Measurements from ENCODE around the gene PWP2. TPM values are rescaled to one million over a fixed set of nuclear protein-coding genes. Genes with fewer than 3 reads are reported as not detected.
"Not testable (repeated sequence)": the region's sequence is repeated elsewhere in the genome, so short reads cannot be mapped to it uniquely, and the experiment has no call there.

PWP2 gene
- polyA plus RNA-seq, 1 donor (not counting 4 experiments of a cell fraction or from before 2014, with no cell fraction given): 27.3 TPM

DNA sequence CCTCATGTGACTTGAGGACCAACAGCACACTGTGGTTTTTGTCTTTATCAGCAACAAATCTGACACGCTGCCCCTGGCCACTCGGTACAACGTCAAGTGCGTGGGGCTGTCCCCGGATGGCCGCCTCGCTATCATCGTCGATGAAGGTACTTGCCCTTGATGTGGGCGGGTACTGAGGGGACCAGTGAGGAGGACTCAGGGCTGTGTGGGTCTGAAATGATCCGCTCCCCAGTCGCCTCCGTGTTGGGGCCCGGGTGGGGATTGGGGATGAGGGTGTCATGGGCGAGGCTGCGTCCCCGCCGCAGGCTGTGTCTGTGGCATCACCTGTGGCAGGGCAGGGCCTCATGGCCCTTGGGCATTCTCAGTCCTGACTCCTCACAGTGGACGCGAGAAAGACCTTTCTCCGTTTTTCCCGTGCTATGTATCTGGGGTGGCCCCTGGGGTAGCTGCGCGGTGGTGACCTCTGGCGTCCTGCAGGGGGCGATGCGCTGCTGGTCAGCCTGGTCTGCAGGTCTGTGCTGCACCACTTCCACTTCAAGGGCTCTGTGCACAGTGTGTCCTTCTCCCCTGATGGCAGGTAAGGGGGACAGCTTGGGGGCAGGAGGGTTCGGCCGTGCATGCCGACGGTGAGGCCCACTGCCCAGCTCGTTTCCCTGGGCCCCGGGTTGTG lies 6.6 kb downstream of the PWP2 start:
- DNase-seq (ENCODE audit: low read depth, low spot score); H4K20me1 ChIP-seq (ENCODE audit: control insufficient read depth, extremely low read depth, insufficient read depth, low read length); H3K36me3 ChIP-seq (ENCODE audit: control insufficient read depth in 2 of 2, extremely low read depth in 1 of 2, insufficient read depth in 2 of 2, low read length in 2 of 2); H3K9me1 ChIP-seq (ENCODE audit: control insufficient read depth, extremely low read depth, insufficient read depth, low read length); FAIRE-seq; H3K27me3 ChIP-seq (ENCODE audit: control insufficient read depth, extremely low read depth, insufficient read depth, low read length); H3K79me2 ChIP-seq (ENCODE audit: control insufficient read depth, insufficient read depth, low read length); H3K9ac ChIP-seq (ENCODE audit: control insufficient read depth, extremely low read depth, insufficient read depth, low read length); H2AFZ ChIP-seq (ENCODE audit: control insufficient read depth, low read length); dilution Hi-C loops (cut with MboI; ENCODE audit: extremely low pct_ligation_motif_present, low sequenced_read_pairs); H3K9me3 ChIP-seq (ENCODE audit: control insufficient read depth, low read depth, low read length); H3K4me3 ChIP-seq (ENCODE audit: control insufficient read depth in 2 of 3, extremely low read depth in 1 of 3, insufficient read depth in 2 of 3, low read depth in 1 of 3, low read length in 3 of 3); H3K4me2 ChIP-seq (ENCODE audit: control insufficient read depth, extremely low read depth, insufficient read depth, low read depth, low read length); H3K27ac ChIP-seq (ENCODE audit: control insufficient read depth, insufficient read depth, low read length); H3K4me1 ChIP-seq (ENCODE audit: control insufficient read depth, extremely low read depth, insufficient read depth, low read length): not testable (repeated sequence)

DNA sequence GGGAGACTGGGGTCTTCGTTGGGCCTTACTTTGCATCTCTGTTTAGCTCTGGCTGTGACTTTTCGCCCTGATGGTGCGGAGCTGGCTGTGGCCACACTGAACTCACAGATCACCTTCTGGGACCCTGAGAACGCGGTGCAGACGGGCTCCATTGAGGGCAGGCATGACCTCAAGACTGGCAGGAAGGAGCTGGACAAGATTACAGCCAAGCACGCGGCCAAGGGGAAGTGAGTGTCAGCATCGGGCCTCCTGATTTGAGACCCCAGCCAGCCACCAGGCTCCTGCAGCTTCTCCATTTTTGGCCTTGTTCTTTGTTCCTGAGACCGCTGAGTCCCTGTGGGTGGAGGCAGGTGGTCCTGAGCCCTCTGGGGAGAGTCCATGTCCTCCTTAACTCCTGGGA lies 14.9 kb downstream of the PWP2 start:
- H3K9me3 ChIP-seq (ENCODE audit: control insufficient read depth, low read depth, low read length); H3K27me3 ChIP-seq (ENCODE audit: control insufficient read depth, extremely low read depth, insufficient read depth, low read length); H3K4me2 ChIP-seq (ENCODE audit: control insufficient read depth, extremely low read depth, insufficient read depth, low read depth, low read length); dilution Hi-C loops (cut with MboI; ENCODE audit: extremely low pct_ligation_motif_present, low sequenced_read_pairs); H3K4me3 ChIP-seq (ENCODE audit: control insufficient read depth in 2 of 3, extremely low read depth in 1 of 3, insufficient read depth in 2 of 3, low read depth in 1 of 3, low read length in 3 of 3); H3K9me1 ChIP-seq (ENCODE audit: control insufficient read depth, extremely low read depth, insufficient read depth, low read length); H2AFZ ChIP-seq (ENCODE audit: control insufficient read depth, low read length); H3K4me1 ChIP-seq (ENCODE audit: control insufficient read depth, extremely low read depth, insufficient read depth, low read length); H3K36me3 ChIP-seq (ENCODE audit: control insufficient read depth in 2 of 2, extremely low read depth in 1 of 2, insufficient read depth in 2 of 2, low read length in 2 of 2); H3K27ac ChIP-seq (ENCODE audit: control insufficient read depth, insufficient read depth, low read length); DNase-seq (ENCODE audit: low read depth, low spot score); H3K9ac ChIP-seq (ENCODE audit: control insufficient read depth, extremely low read depth, insufficient read depth, low read length); H4K20me1 ChIP-seq (ENCODE audit: control insufficient read depth, extremely low read depth, insufficient read depth, low read length); FAIRE-seq; H3K79me2 ChIP-seq (ENCODE audit: control insufficient read depth, insufficient read depth, low read length): not testable (repeated sequence)

DNA sequence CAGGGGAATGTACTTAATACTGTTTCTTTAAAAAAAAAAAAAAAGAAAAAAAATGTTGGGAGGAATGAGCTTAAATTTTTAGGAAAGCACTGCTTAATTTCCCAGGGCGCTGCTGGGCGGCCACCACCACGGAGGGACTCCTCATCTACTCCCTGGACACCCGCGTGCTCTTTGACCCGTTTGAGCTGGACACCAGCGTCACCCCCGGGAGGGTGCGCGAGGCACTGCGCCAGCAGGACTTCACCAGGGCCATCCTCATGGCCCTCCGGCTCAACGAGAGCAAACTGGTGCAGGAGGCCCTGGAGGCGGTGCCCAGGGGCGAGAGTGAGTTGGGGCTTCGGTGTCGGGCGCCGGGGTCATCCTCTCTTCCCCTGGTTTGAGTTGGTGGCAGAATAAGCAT lies 20.6 kb downstream of the PWP2 start:
- H3K9me3 ChIP-seq (ENCODE audit: control insufficient read depth, low read depth, low read length); H3K4me3 ChIP-seq (ENCODE audit: control insufficient read depth in 2 of 3, extremely low read depth in 1 of 3, insufficient read depth in 2 of 3, low read depth in 1 of 3, low read length in 3 of 3); H3K4me1 ChIP-seq (ENCODE audit: control insufficient read depth, extremely low read depth, insufficient read depth, low read length); DNase-seq (ENCODE audit: low read depth, low spot score); H3K27me3 ChIP-seq (ENCODE audit: control insufficient read depth, extremely low read depth, insufficient read depth, low read length); H3K4me2 ChIP-seq (ENCODE audit: control insufficient read depth, extremely low read depth, insufficient read depth, low read depth, low read length); H3K9ac ChIP-seq (ENCODE audit: control insufficient read depth, extremely low read depth, insufficient read depth, low read length); H3K79me2 ChIP-seq (ENCODE audit: control insufficient read depth, insufficient read depth, low read length); H3K27ac ChIP-seq (ENCODE audit: control insufficient read depth, insufficient read depth, low read length); FAIRE-seq; H4K20me1 ChIP-seq (ENCODE audit: control insufficient read depth, extremely low read depth, insufficient read depth, low read length); H3K9me1 ChIP-seq (ENCODE audit: control insufficient read depth, extremely low read depth, insufficient read depth, low read length); H3K36me3 ChIP-seq (ENCODE audit: control insufficient read depth in 2 of 2, extremely low read depth in 1 of 2, insufficient read depth in 2 of 2, low read length in 2 of 2); dilution Hi-C loops (cut with MboI; ENCODE audit: extremely low pct_ligation_motif_present, low sequenced_read_pairs); H2AFZ ChIP-seq (ENCODE audit: control insufficient read depth, low read length): not testable (repeated sequence)

DNA sequence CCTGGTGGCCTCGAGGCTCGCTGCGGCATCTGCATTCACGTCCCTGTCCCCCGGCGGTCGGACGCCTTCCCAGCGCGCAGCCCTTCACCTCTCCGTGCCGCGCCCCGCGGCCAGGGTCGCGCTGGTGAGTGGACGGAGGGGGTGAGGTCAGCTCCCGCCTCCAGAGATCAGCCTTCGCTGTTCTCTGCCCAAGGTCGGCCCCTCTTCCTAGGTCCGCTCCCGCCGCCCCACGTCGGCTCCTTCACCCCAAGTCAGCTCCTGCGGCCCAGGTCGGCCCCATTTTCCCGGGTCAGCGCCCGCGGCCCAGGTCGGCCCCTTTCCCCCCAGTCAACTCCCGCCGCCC lies 26.5 kb downstream of the PWP2 start:
- dilution Hi-C loops (cut with MboI; ENCODE audit: extremely low pct_ligation_motif_present, low sequenced_read_pairs); H3K4me3 ChIP-seq (ENCODE audit: control insufficient read depth in 2 of 3, extremely low read depth in 1 of 3, insufficient read depth in 2 of 3, low read depth in 1 of 3, low read length in 3 of 3): not testable (repeated sequence)

DNA sequence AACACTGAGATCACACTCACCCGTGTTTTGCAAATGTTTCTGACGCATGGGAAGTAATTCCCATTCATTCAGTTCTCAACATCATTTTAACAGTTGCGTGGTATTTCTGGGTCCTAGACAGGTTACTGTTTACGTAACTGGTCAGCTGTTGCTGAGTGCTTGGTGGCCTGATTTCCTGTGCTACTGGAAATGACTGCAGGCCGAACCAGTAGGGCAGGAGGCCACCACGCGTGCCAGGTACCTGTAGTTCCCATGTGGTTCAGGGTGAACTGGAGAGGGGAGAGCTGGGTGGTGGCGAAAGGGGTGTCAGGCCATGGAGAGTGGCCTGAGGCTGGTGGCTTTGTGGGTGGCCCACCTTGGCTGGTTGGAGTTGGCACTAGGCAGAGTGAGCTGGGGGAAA lies 27.5 kb downstream of the PWP2 start:
- H2AFZ ChIP-seq (ENCODE audit: control insufficient read depth, low read length); H3K9me3 ChIP-seq (ENCODE audit: control insufficient read depth, low read depth, low read length); H3K27ac ChIP-seq (ENCODE audit: control insufficient read depth, insufficient read depth, low read length); H4K20me1 ChIP-seq (ENCODE audit: control insufficient read depth, extremely low read depth, insufficient read depth, low read length); H3K27me3 ChIP-seq (ENCODE audit: control insufficient read depth, extremely low read depth, insufficient read depth, low read length); DNase-seq (ENCODE audit: low read depth, low spot score); H3K36me3 ChIP-seq (ENCODE audit: control insufficient read depth in 2 of 2, extremely low read depth in 1 of 2, insufficient read depth in 2 of 2, low read length in 2 of 2); H3K9me1 ChIP-seq (ENCODE audit: control insufficient read depth, extremely low read depth, insufficient read depth, low read length); H3K4me1 ChIP-seq (ENCODE audit: control insufficient read depth, extremely low read depth, insufficient read depth, low read length); H3K4me3 ChIP-seq (ENCODE audit: control insufficient read depth in 2 of 3, extremely low read depth in 1 of 3, insufficient read depth in 2 of 3, low read depth in 1 of 3, low read length in 3 of 3); dilution Hi-C loops (cut with MboI; ENCODE audit: extremely low pct_ligation_motif_present, low sequenced_read_pairs); H3K4me2 ChIP-seq (ENCODE audit: control insufficient read depth, extremely low read depth, insufficient read depth, low read depth, low read length); H3K9ac ChIP-seq (ENCODE audit: control insufficient read depth, extremely low read depth, insufficient read depth, low read length); H3K79me2 ChIP-seq (ENCODE audit: control insufficient read depth, insufficient read depth, low read length): not testable (repeated sequence)
- peak; percentile 34 for FAIRE-seq

More for the DNA sequence above, 26.5 kb downstream of the PWP2 start:
- H3K27me3 ChIP-seq (ENCODE audit: control insufficient read depth, extremely low read depth, insufficient read depth, low read length); H4K20me1 ChIP-seq (ENCODE audit: control insufficient read depth, extremely low read depth, insufficient read depth, low read length); H3K79me2 ChIP-seq (ENCODE audit: control insufficient read depth, insufficient read depth, low read length); FAIRE-seq; H3K4me2 ChIP-seq (ENCODE audit: control insufficient read depth, extremely low read depth, insufficient read depth, low read depth, low read length); H3K27ac ChIP-seq (ENCODE audit: control insufficient read depth, insufficient read depth, low read length); H2AFZ ChIP-seq (ENCODE audit: control insufficient read depth, low read length); H3K9me3 ChIP-seq (ENCODE audit: control insufficient read depth, low read depth, low read length); DNase-seq (ENCODE audit: low read depth, low spot score); H3K4me1 ChIP-seq (ENCODE audit: control insufficient read depth, extremely low read depth, insufficient read depth, low read length); H3K9ac ChIP-seq (ENCODE audit: control insufficient read depth, extremely low read depth, insufficient read depth, low read length); H3K9me1 ChIP-seq (ENCODE audit: control insufficient read depth, extremely low read depth, insufficient read depth, low read length); H3K36me3 ChIP-seq (ENCODE audit: control insufficient read depth in 2 of 2, extremely low read depth in 1 of 2, insufficient read depth in 2 of 2, low read length in 2 of 2): not testable (repeated sequence)

Data from keratinocyte (primary cell).